Nephron (organoid): ENCODE results near the gene TAS2R60.
"Not testable (repeated sequence)": the region's sequence is repeated elsewhere in the genome, so short reads cannot be mapped to it uniquely, and the experiment has no call there.

Experiments used
- H3K27ac Mint-ChIP-seq, 3 experiments: 2 replicates each; pipeline ENCODE4 v1.8.0; 2020; ENCODE audit warnings: mixed read lengths in 3 of 3, mild to moderate bottlenecking in 2 of 3, moderate library complexity in 1 of 3
- H3K27me3 Mint-ChIP-seq: 2 replicates; pipeline ENCODE4 v1.8.0; 2021; ENCODE audit warnings: low read depth, mild to moderate bottlenecking, moderate library complexity, mixed read lengths
- H3K36me3 Mint-ChIP-seq: 2 replicates; pipeline ENCODE4 v1.8.0; 2020; ENCODE audit warnings: low read depth, mixed read lengths
- H3K4me1 Mint-ChIP-seq: 2 replicates; pipeline ENCODE4 v1.8.0; 2020; ENCODE audit warnings: mixed read lengths
- H3K4me3 Mint-ChIP-seq, 3 experiments: 2 replicates each; pipeline ENCODE4 v1.8.0; 2020; ENCODE audit warnings: mild to moderate bottlenecking in 3 of 3, mixed read lengths in 3 of 3, moderate library complexity in 2 of 3
- H3K9me3 Mint-ChIP-seq: 2 replicates; pipeline ENCODE4 v1.8.0; 2020; ENCODE audit warnings: mixed read lengths
- TF ChIP-seq, protein P1 (sequence below), 3 experiments: fragments of 200-600 bp; sonication (generic); IDR thresholded peaks; one replicate each; pipeline ENCODE4 v1.5.0; 2021; ENCODE audit warnings: antibody characterized with exemption in 3 of 3; ENCODE audit not compliant: unreplicated experiment in 3 of 3

Gene TAS2R60

DNA sequence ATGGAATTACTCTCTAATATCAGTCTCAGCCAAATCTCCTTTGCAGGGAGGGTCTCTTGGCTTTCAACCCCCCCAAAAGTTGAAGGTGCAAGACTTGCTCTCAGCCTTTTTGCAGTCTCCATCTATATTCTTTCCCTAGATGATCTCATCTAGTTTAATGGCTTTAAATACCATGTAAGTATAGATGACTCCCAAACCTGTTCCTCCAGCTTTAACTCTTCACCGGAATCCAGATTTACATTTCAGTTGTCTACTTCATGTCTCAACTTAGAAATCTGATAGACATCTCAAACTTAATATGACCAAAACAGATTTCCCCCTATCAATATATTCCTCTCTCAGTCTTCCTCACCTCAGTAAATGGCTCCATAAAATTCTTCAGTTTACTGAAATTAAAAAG lies 24.5 kb downstream of the TAS2R60 start:
- H3K9me3 Mint-ChIP-seq: peaks cover 14% of the 10 kb centered on the region
- TF ChIP-seq, protein P1, sequence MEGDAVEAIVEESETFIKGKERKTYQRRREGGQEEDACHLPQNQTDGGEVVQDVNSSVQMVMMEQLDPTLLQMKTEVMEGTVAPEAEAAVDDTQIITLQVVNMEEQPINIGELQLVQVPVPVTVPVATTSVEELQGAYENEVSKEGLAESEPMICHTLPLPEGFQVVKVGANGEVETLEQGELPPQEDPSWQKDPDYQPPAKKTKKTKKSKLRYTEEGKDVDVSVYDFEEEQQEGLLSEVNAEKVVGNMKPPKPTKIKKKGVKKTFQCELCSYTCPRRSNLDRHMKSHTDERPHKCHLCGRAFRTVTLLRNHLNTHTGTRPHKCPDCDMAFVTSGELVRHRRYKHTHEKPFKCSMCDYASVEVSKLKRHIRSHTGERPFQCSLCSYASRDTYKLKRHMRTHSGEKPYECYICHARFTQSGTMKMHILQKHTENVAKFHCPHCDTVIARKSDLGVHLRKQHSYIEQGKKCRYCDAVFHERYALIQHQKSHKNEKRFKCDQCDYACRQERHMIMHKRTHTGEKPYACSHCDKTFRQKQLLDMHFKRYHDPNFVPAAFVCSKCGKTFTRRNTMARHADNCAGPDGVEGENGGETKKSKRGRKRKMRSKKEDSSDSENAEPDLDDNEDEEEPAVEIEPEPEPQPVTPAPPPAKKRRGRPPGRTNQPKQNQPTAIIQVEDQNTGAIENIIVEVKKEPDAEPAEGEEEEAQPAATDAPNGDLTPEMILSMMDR (IDR thresholded peaks at IDR 0.05; ENCODE audit: unreplicated experiment in 3 of 3): no peak
- H3K4me1 Mint-ChIP-seq: no peaks in the 10 kb centered on the region
- peaks cover 3% of the 10 kb centered on the region for H3K27me3 Mint-ChIP-seq
- no peak overlapping the region for H3K4me3 Mint-ChIP-seq
- no peak overlapping the region for H3K27ac Mint-ChIP-seq
- H3K36me3 Mint-ChIP-seq: no peaks in the 10 kb centered on the region

- H3K4me3 Mint-ChIP-seq, H3K4me1 Mint-ChIP-seq, H3K36me3 Mint-ChIP-seq, H3K27ac Mint-ChIP-seq, H3K27me3 Mint-ChIP-seq: not testable (repeated sequence)
- peaks cover 27% of the 10 kb centered on the region for H3K9me3 Mint-ChIP-seq
Measured at GRCh38 chr7:143472071-143472689, 28.9 kb downstream of the TAS2R60 start.

DNA sequence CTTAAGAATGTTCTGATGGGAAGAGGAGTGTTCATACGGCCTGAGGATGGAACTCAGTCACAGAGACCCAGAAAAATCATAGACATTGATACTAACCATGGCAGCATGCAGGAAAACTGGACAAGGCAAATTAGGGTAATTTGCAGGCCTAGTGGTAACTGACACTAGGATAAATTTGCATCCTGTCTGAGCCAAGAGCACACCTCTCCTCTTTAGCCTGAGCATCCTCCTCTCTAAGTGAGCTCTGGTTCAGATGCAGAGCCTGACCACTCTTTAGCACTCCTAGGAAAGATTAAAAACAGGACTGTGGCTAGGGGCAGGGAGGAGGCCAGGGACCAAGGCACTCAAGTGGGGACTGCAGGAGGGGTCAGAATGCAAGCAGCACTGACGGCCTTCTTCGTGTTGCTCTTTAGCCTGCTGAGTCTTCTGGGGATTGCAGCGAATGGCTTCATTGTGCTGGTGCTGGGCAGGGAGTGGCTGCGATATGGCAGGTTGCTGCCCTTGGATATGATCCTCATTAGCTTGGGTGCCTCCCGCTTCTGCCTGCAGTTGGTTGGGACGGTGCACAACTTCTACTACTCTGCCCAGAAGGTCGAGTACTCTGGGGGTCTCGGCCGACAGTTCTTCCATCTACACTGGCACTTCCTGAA lies 34.4 kb downstream of the TAS2R60 start, which contains the start of gene TAS2R41:
Gene TAS2R41, plus strand, starts transcription at position 373 of the 650 bp plus-strand sequence. Its CDS starts 0 bp downstream, at position 373.
- Mint-ChIP-seq H3K36me3 (no peaks in the 10 kb centered on the region), H3K27me3 (no peaks in the 10 kb centered on the region), H3K4me1 (no peaks in the 10 kb centered on the region), H3K4me3 (no peak within 1 kb of the TSS), H3K9me3 (peaks cover 16% of the 10 kb centered on the region), H3K27ac (no peak within 1 kb of the TSS)
- TF ChIP-seq, protein P1 (IDR thresholded peaks at IDR 0.05; ENCODE audit: unreplicated experiment in 3 of 3): no peak

DNA sequence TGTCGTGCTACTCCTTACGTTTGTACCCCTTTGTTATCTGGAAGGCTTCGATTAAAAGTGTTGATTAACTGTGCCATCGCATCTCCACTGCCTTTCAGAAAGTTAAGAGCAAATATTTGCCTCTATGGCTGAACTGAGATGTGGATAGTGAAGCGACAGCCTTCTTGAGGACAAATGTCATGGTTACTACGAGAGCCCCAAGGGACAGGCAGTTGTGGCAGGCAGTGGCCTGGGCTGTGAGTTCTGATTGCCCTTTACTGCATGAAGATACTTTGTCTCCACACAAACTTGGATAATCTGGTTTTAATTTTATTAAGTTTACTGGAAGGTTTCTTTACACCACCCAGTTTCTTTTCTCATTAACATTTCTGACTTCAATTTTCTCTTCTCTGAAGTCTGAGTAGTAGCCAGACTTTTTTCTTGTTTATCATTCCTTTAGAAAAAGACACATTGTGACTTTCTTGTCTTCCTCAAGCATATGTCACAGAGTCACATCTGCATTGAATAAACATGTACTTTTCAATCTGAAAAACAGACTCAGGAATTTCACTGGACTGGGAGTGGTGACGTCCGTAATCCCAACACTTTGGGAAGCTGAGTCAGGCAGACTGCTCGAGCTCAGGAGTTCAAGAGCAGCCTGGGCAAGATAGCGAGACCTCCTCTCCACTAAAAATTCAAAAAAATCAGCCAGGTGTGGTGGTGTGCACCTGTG lies 36.0 kb downstream of the TAS2R60 start:
- TF ChIP-seq, protein P1 (IDR thresholded peaks at IDR 0.05; ENCODE audit: unreplicated experiment in 3 of 3): no peak
- H3K4me1 Mint-ChIP-seq: peaks cover 3% of the 10 kb centered on the region
- H3K9me3 Mint-ChIP-seq: peaks cover 5% of the 10 kb centered on the region
- H3K27ac Mint-ChIP-seq: no peak overlapping the region
- no peaks in the 10 kb centered on the region for H3K36me3 Mint-ChIP-seq
- H3K27me3 Mint-ChIP-seq: no peaks in the 10 kb centered on the region
- H3K4me3 Mint-ChIP-seq: no peak overlapping the region

DNA sequence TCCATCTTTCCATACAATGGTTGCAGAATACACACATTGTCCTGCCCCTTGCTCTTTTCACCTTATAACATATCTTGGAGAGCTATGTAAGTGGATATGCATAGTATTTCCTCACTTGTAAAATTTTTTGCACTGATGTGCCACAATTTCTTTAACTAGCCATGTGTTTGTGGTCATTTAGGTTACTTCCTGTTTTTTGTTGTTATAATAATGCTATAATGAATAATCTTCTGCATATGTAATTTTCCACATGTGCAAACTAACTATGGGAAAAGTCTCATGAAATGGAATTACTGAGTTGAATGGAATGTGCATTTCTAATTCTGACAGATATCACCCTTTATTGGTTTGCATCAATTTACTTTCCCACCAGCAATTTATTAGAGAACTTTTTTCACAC lies 37.2 kb downstream of the TAS2R60 start:
- H3K4me3 Mint-ChIP-seq: no peak overlapping the region
- H3K4me1 Mint-ChIP-seq: peaks cover 6% of the 10 kb centered on the region
- H3K9me3 Mint-ChIP-seq: no peaks in the 10 kb centered on the region
- H3K27ac Mint-ChIP-seq: no peak overlapping the region
- H3K36me3 Mint-ChIP-seq: no peaks in the 10 kb centered on the region
- H3K27me3 Mint-ChIP-seq: no peaks in the 10 kb centered on the region
- TF ChIP-seq, protein P1 (IDR thresholded peaks at IDR 0.05; ENCODE audit: unreplicated experiment in 3 of 3): no peak

GRCh38 chr7:143484119-143484518 lies 40.9 kb downstream of the TAS2R60 start:
- Mint-ChIP-seq H3K4me3 (peak overlapping the region in 1 of 3 experiments; percentile 5), H3K36me3 (no peaks in the 10 kb centered on the region), H3K27me3 (no peaks in the 10 kb centered on the region), H3K27ac (peak overlapping the region in 2 of 3 experiments; percentile 60 to 74), H3K4me1 (peaks cover 6% of the 10 kb centered on the region), H3K9me3 (no peaks in the 10 kb centered on the region)
- TF ChIP-seq, protein P1 (IDR thresholded peaks at IDR 0.05; ENCODE audit: unreplicated experiment in 3 of 3): no peak
